Sigmoid colon (tissue), 4 donors: ENCODE data around the gene AUTS2.

Experiments
- EP300 ChIP-seq, 4 donors: sonication (generic); formaldehyde crosslinking; IDR thresholded peaks; one replicate each; pipeline ENCODE4 v1.6.1; 2017; ENCODE audit warnings: antibody characterized with exemption in 4 of 4
- POLR2A ChIP-seq, 2 donors: fragments of 450-650 bp; IDR thresholded peaks; one replicate each; pipeline ENCODE4 v1.6.1; 2016; ENCODE audit warnings: antibody characterized with exemption in 2 of 2, mild to moderate bottlenecking in 2 of 2, moderate library complexity in 2 of 2
- TF ChIP-seq, protein P1 (sequence below), 4 experiments: fragments of 450-650 bp in 3 of 4; fragments of 200-600 bp in 1 of 4; IDR thresholded peaks; one replicate each; pipeline ENCODE4 v1.5.1; 2016 to 2019; ENCODE audit warnings: antibody characterized with exemption in 4 of 4, mild to moderate bottlenecking in 3 of 4, moderate library complexity in 2 of 4

GRCh38 chr7:69941077-69941651, 342.9 kb downstream of the AUTS2 start:
- TF ChIP-seq, protein P1, sequence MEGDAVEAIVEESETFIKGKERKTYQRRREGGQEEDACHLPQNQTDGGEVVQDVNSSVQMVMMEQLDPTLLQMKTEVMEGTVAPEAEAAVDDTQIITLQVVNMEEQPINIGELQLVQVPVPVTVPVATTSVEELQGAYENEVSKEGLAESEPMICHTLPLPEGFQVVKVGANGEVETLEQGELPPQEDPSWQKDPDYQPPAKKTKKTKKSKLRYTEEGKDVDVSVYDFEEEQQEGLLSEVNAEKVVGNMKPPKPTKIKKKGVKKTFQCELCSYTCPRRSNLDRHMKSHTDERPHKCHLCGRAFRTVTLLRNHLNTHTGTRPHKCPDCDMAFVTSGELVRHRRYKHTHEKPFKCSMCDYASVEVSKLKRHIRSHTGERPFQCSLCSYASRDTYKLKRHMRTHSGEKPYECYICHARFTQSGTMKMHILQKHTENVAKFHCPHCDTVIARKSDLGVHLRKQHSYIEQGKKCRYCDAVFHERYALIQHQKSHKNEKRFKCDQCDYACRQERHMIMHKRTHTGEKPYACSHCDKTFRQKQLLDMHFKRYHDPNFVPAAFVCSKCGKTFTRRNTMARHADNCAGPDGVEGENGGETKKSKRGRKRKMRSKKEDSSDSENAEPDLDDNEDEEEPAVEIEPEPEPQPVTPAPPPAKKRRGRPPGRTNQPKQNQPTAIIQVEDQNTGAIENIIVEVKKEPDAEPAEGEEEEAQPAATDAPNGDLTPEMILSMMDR (IDR thresholded peaks at IDR 0.05) = no peak
- TF ChIP-seq POLR2A (IDR thresholded peaks at IDR 0.05) (no peak), EP300 (IDR thresholded peaks at IDR 0.05) (no peak)
